Naive thymus-derived CD8-positive, alpha-beta T cell (primary cell): ENCODE measurements around the gene ZNF124. TPM values are rescaled to one million over a fixed set of nuclear protein-coding genes. Genes with fewer than 3 reads are reported as not detected.

ENCODE experiments used
- ATAC-seq, 2 donors: fragments of 150-1000 bp; cut with Tn5 transposase in 1 of 2; sonication (Bioruptor Pico), chemical (Tn5 transposase) in 1 of 2; 1 replicate in 1 of 2; 2 replicates in 1 of 2; pipeline ENCODE4 v1.10.0; 2021; ENCODE audit warnings: mild to moderate bottlenecking in 2 of 2, moderate library complexity in 2 of 2
- POLR2A ChIA-PET: fragments of 350-600 bp; sonication (Branson Sonifier 250); formaldehyde crosslinking; loops from one replicate; lab custom pipeline; 2021; ENCODE audit warnings: antibody characterized with exemption; lab: Charles Lee
- DNase-seq, 10 donors: peaks; one replicate each; pipeline versions ENCODE4 v3.0.0 to v3.0.0-alpha.2; 2020 to 2022
- H3K27ac Mint-ChIP-seq, 10 donors: one replicate each; pipeline ENCODE4 v1.8.0; 2020 to 2022; ENCODE audit warnings: mild to moderate bottlenecking in 10 of 10, mixed read lengths in 10 of 10, moderate library complexity in 4 of 10, inconsistent platforms in 1 of 10
- H3K27me3 Mint-ChIP-seq, 5 donors: one replicate each; pipeline ENCODE4 v1.8.0; 2021 to 2022; ENCODE audit warnings: mixed read lengths in 5 of 5
- H3K36me3 Mint-ChIP-seq, 3 donors: one replicate each; pipeline ENCODE4 v1.8.0; 2020 to 2022; ENCODE audit warnings: mixed read lengths in 3 of 3, mild to moderate bottlenecking in 2 of 3, inconsistent platforms in 1 of 3
- H3K4me1 Mint-ChIP-seq, 4 donors: one replicate each; pipeline ENCODE4 v1.8.0; 2021 to 2022; ENCODE audit warnings: mixed read lengths in 4 of 4
- H3K4me3 Mint-ChIP-seq, 10 donors: one replicate each; pipeline ENCODE4 v1.8.0; 2020 to 2022; ENCODE audit warnings: mild to moderate bottlenecking in 10 of 10, mixed read lengths in 10 of 10, moderate library complexity in 6 of 10, inconsistent platforms in 1 of 10
- H3K9me3 Mint-ChIP-seq, 9 donors: one replicate each; pipeline ENCODE4 v1.8.0; 2020 to 2022; ENCODE audit warnings: mixed read lengths in 9 of 9, mild to moderate bottlenecking in 3 of 9, inconsistent platforms in 1 of 9, moderate library complexity in 1 of 9
- microRNA-seq: library from miRNA; unstranded; fragments of <30 nt; microRNA quantifications from one replicate; pipeline ENCODE4 v1.2.0, GENCODE V29; 2022; ENCODE audit warnings: borderline microRNAs expressed
- polyA plus RNA-seq, 3 donors: library from polyadenylated mRNA; unstranded; fragments of 300-500 nt; fragmentation: Illumina TruSeq; gene quantifications; one replicate each; pipeline ENCODE4 v1.2.3, GENCODE V29; 2021
- total RNA-seq, 8 experiments: library from RNA in 2 of 8; stranded (reverse) in 2 of 8; gene quantifications; one replicate each; pipeline ENCODE4 v1.2.3 and lab custom pipeline; 2021 to 2026

The ZNF124 gene
- total and polyA plus RNA-seq, 5 experiments from 2014 or later, result 3.7 to 30.8 (median 6.5) TPM

DNA sequence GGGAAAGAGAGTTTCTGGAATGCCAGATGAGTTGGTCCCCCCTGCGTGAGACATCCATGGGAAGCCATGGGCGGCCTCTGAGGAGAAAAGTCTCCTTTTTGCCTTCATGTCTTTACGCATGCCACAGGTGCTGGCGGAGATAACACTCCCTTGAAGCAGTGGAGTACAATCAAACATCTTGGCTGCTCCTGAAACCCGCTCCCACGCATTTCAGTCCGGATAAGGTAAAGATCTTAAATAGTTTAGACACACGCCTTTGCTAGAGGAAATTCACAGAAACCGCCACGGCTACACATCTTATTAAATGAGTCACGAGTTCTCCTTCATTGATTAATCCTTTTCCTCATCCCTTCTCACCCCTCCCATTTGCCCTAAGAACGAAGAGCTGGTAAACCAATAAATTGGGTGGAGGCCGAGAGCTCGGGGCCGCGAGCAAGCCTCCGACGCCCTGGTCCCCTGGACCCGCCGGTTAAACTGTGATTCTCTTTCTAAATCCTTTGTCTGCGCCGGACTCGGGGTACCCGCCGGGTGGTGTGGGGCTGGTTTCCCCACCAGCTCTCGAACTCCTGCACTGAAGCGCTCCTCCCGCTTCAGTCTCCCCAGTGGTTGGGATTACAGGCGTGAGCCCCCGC, 61.1 kb downstream of the ZNF124 start:
- peak; percentile 38 to 51 for ATAC-seq
- H3K27me3 Mint-ChIP-seq, result peaks cover 23 to 55% (median 42%) of the 10 kb centered on the region in 5 donors
- peak overlapping the region in 2 of 10 donors; percentile 2 to 5 for H3K27ac Mint-ChIP-seq
- H3K4me3 Mint-ChIP-seq, result peak overlapping the region; percentile 70 to 86 (median 80)
- POLR2A ChIA-PET, result no interaction called here
- H3K9me3 Mint-ChIP-seq, result peaks cover 0 to 4% (median 0%) of the 10 kb centered on the region in 9 donors
- H3K36me3 Mint-ChIP-seq, result peaks cover 0 to 10% (median 0%) of the 10 kb centered on the region in 3 donors
- DNase-seq, result peak in 2 of 10 donors; percentile 16 to 19
- peaks cover 5 to 7% (median 6%) of the 10 kb centered on the region in 4 donors for H3K4me1 Mint-ChIP-seq

DNA sequence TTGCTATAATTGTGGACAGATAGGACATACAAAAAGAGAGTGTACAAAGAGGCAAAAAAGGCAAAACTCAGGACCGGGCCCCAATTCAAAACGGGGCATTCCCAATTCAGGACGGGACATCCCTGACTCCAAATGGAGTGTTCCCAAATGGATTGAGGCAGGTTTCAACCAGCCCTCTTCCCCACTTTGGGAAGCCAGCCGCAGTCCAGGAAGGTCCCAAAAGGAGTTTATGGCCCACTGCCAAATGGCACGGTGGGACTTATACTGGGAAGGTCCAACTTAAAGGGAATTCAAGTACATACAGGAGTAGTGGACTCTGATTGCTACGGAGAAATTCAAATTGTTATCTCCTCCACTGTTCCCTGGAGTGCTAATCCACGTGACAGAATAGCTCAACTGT, 64.1 kb downstream of the ZNF124 start:
- H3K27me3 Mint-ChIP-seq, result peaks cover 20 to 49% (median 38%) of the 10 kb centered on the region in 5 donors
- POLR2A ChIA-PET, result no interaction called here
- ATAC-seq (no peak), DNase-seq (no peak)
- H3K4me3 Mint-ChIP-seq, result peak overlapping the region in 1 of 10 donors; percentile 24
- peaks cover 11 to 25% (median 23%) of the 10 kb centered on the region in 4 donors for H3K4me1 Mint-ChIP-seq
- H3K36me3 Mint-ChIP-seq, result peaks cover 3 to 14% (median 5%) of the 10 kb centered on the region in 3 donors
- H3K27ac Mint-ChIP-seq, result peak overlapping the region in 1 of 10 donors; percentile 67
- H3K9me3 Mint-ChIP-seq, result peaks cover 0 to 19% (median 7%) of the 10 kb centered on the region in 9 donors

DNA sequence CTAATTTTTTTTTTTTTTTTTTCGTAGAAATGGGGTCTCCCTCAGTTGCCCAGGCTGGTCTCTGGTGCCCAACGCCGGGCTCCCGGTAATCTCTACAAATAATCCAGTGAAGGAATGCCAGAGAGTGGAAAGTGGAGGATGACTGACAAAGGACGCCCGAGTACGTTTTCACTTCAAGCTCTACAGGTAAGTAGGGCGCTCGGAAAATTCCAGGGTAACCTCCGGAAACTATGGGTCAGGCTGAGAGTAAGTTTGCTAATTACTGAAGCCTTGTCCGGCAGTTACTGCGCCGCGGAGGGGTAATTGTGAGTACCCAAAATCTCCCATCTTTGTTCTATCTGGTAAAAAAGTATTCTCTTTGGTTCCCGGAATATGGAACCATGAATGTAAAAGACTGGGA, 65.9 kb downstream of the ZNF124 start:
- DNase-seq (no peak), ATAC-seq (no peak)
- H3K4me1 Mint-ChIP-seq, result peaks cover 11 to 30% (median 24%) of the 10 kb centered on the region in 4 donors
- peaks cover 19 to 26% (median 21%) of the 10 kb centered on the region in 3 donors for H3K36me3 Mint-ChIP-seq
- H3K27ac Mint-ChIP-seq, result no peak overlapping the region
- H3K9me3 Mint-ChIP-seq, result peaks cover 0 to 34% (median 14%) of the 10 kb centered on the region in 9 donors
- H3K27me3 Mint-ChIP-seq, result peaks cover 19 to 46% (median 36%) of the 10 kb centered on the region in 5 donors
- H3K4me3 Mint-ChIP-seq, result peak overlapping the region in 1 of 10 donors; percentile 4
- POLR2A ChIA-PET, result interaction anchor here (0.7 kb wide), 1 partner anchor 227 kb away, joined by 7 read pairs; no protein-coding TSS in a partner anchor

Small RNA genes lying within 50 kb of the gene (microRNA-seq; reads per million reads assigned to microRNA genes)
- not detected for gene MIR3916

Other genes with a start within 250 kb of the ZNF124 start
- gene AHCTF1, start 240.1 kb downstream of the ZNF124 start, total RNA-seq, result 10 to 100 TPM; 67.4 to 69.5 TPM
- gene AHCTF1, start 240.1 kb downstream of the ZNF124 start, polyA plus RNA-seq, result 10 to 100 TPM; 12.4 to 20.2 (median 14.3) TPM
- gene ZNF695, start 164.0 kb downstream of the ZNF124 start, total RNA-seq, result not detected
- not detected for gene ZNF695, start 164.0 kb downstream of the ZNF124 start, polyA plus RNA-seq
- gene ZNF670, start 93.2 kb downstream of the ZNF124 start, total RNA-seq, result 1 to 10 TPM; 1.9 to 2.5 TPM
- 1 to 10 TPM in 2 of 3 donors, under 1 TPM in 1; 0.42 to 1.4 (median 1.2) TPM for gene ZNF670, start 93.2 kb downstream of the ZNF124 start, polyA plus RNA-seq
- gene ZNF669, start 67.7 kb downstream of the ZNF124 start, total RNA-seq, result 10 to 100 TPM; 18.3 to 24.4 TPM
- 10 to 100 TPM; 10.9 to 29.7 (median 18.2) TPM for gene ZNF669, start 67.7 kb downstream of the ZNF124 start, polyA plus RNA-seq
- not detected for gene VN1R5, start 84.1 kb upstream of the ZNF124 start, total RNA-seq
- not detected for gene VN1R5, start 84.1 kb upstream of the ZNF124 start, polyA plus RNA-seq
- 10 to 100 TPM; 73.9 to 77.8 TPM for gene ZNF496, start 159.8 kb upstream of the ZNF124 start, total RNA-seq
- gene ZNF496, start 159.8 kb upstream of the ZNF124 start, polyA plus RNA-seq, result 10 to 100 TPM; 17.3 to 36.3 (median 20.4) TPM
- 1 to 10 TPM; 2.6 to 3.2 TPM for gene NLRP3, start 244.2 kb upstream of the ZNF124 start, total RNA-seq
- 1 to 10 TPM in 2 of 3 donors, under 1 TPM in 1; 0.42 to 2.4 (median 1.8) TPM for gene NLRP3, start 244.2 kb upstream of the ZNF124 start, polyA plus RNA-seq